Testis (tissue), 2 donors: ENCODE measurements around the gene PCDHB13.

ENCODE experiments used
- POLR2A ChIP-seq: fragments of 450-650 bp; IDR thresholded peaks from one replicate; pipeline ENCODE4 v1.6.1; 2017; ENCODE audit warnings: antibody characterized with exemption, mild to moderate bottlenecking, moderate library complexity
- TF ChIP-seq, protein P1 (sequence below), 3 experiments: fragments of 450-650 bp in 2 of 3; fragments of 200-600 bp in 1 of 3; sonication (generic) in 1 of 3; IDR thresholded peaks; one replicate each; pipeline ENCODE4 v1.5.1; 2016 to 2019; ENCODE audit warnings: antibody characterized with exemption in 3 of 3, mild to moderate bottlenecking in 2 of 3, moderate library complexity in 1 of 3

- TF ChIP-seq, protein P1, sequence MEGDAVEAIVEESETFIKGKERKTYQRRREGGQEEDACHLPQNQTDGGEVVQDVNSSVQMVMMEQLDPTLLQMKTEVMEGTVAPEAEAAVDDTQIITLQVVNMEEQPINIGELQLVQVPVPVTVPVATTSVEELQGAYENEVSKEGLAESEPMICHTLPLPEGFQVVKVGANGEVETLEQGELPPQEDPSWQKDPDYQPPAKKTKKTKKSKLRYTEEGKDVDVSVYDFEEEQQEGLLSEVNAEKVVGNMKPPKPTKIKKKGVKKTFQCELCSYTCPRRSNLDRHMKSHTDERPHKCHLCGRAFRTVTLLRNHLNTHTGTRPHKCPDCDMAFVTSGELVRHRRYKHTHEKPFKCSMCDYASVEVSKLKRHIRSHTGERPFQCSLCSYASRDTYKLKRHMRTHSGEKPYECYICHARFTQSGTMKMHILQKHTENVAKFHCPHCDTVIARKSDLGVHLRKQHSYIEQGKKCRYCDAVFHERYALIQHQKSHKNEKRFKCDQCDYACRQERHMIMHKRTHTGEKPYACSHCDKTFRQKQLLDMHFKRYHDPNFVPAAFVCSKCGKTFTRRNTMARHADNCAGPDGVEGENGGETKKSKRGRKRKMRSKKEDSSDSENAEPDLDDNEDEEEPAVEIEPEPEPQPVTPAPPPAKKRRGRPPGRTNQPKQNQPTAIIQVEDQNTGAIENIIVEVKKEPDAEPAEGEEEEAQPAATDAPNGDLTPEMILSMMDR (IDR thresholded peaks at IDR 0.05) = no peak
- no peak for TF ChIP-seq POLR2A
Measured at GRCh38 chr5:141258464-141258863, 44.7 kb downstream of the PCDHB13 start.
